ENCODE results near the gene INCENP. TPM values are rescaled to one million over a fixed set of nuclear protein-coding genes. Genes with fewer than 3 reads are reported as not detected.

INCENP gene
- total and polyA plus RNA-seq, 2 experiments from 2014 or later, result 35.6 to 131 TPM

DNA sequence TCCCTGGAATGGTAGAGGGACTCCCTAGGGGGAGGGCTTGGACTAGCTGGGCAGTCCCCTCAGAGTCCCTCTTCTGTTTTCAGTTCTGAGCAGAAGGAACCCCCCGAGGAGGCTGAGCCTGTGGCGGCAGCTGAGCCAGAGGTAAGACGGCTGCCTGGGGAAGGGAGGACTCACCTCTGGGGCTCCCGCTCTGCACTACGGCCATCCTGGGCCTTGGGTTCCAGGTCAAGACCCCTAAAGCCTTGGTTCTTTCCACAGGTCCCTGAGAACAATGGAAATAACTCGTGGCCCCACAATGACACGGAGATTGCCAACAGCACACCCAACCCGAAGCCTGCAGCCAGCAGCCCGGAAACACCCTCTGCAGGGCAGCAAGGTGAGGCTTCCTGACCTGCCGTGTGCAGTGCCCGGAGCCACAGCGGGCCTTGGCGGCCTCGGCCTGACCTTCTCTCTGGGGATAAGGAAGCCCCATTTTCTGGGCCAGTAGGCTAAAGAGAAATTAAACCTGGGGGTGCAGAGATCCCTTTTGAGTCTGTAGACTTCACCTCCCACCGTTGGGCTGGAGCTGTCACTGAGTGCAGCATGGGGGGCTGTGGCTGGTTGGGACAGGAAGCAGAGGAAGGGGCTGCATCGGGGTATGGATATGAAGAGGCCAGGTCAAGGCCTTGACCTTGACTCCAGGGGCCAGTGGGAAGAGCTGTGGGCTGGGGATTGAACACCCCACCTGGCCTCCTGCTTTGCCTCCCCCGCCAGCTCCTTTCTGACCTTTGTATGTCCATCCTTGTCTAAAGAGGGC, 15.0 kb downstream of the INCENP start:
- Histone ChIP-seq H3F3A (replicated peaks; ENCODE audit: low read depth) (no peaks in the 10 kb centered on the region), H3K4me2 (no peak overlapping the region), H3K27ac (ENCODE audit: low read depth) (no peak overlapping the region), H3K79me2 (replicated peaks; ENCODE audit: insufficient read depth) (peaks cover 40% of the 10 kb centered on the region), H3K27me3 (ENCODE audit: insufficient read depth) (no peaks in the 10 kb centered on the region), H3K36me3 (ENCODE audit: insufficient read depth) (peaks cover 7% of the 10 kb centered on the region; the same call in 1 of the 2 replicates), H4K20me1 (replicated peaks; ENCODE audit: insufficient read depth) (peaks cover 9% of the 10 kb centered on the region; the same call in 1 of the 2 replicates), H3K4me3 (no peak overlapping the region), H3K9me2 (ENCODE audit: insufficient read depth) (no peaks in the 10 kb centered on the region), H2AFZ (no peak overlapping the region), H3K4me1 (ENCODE audit: insufficient read depth) (no peaks in the 10 kb centered on the region)
- H3K9me3 Mint-ChIP-seq, result no peaks in the 10 kb centered on the region
- H3K27me3 Mint-ChIP-seq (ENCODE audit: insufficient read depth, low read depth, poor library complexity), result peaks cover 15% of the 10 kb centered on the region
- TF ChIP-seq, protein P1, sequence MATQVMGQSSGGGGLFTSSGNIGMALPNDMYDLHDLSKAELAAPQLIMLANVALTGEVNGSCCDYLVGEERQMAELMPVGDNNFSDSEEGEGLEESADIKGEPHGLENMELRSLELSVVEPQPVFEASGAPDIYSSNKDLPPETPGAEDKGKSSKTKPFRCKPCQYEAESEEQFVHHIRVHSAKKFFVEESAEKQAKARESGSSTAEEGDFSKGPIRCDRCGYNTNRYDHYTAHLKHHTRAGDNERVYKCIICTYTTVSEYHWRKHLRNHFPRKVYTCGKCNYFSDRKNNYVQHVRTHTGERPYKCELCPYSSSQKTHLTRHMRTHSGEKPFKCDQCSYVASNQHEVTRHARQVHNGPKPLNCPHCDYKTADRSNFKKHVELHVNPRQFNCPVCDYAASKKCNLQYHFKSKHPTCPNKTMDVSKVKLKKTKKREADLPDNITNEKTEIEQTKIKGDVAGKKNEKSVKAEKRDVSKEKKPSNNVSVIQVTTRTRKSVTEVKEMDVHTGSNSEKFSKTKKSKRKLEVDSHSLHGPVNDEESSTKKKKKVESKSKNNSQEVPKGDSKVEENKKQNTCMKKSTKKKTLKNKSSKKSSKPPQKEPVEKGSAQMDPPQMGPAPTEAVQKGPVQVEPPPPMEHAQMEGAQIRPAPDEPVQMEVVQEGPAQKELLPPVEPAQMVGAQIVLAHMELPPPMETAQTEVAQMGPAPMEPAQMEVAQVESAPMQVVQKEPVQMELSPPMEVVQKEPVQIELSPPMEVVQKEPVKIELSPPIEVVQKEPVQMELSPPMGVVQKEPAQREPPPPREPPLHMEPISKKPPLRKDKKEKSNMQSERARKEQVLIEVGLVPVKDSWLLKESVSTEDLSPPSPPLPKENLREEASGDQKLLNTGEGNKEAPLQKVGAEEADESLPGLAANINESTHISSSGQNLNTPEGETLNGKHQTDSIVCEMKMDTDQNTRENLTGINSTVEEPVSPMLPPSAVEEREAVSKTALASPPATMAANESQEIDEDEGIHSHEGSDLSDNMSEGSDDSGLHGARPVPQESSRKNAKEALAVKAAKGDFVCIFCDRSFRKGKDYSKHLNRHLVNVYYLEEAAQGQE (IDR thresholded peaks at IDR 0.05; ENCODE audit: unreplicated experiment), result no peak
- TF ChIP-seq STAT1 (IDR thresholded peaks at IDR 0.05; ENCODE audit: unreplicated experiment) (no peak), NANOG (IDR thresholded peaks at IDR 0.05; ENCODE audit: borderline replicate concordance) (no peak), EZH2 (IDR thresholded peaks at IDR 0.05; ENCODE audit: low read depth, unreplicated experiment) (no peak), ZNF331 (CRISPR knock-in tag; IDR thresholded peaks at IDR 0.05; ENCODE audit: low read depth) (no peak), ZNF114 (CRISPR knock-in tag; IDR thresholded peaks at IDR 0.05) (no peak), JUNB (IDR thresholded peaks at IDR 0.05; ENCODE audit: unreplicated experiment) (no peak), EZH2phosphoT487 (IDR thresholded peaks at IDR 0.05; ENCODE audit: unreplicated experiment) (no peak), CREB1 (CRISPR knock-in tag; IDR thresholded peaks at IDR 0.05; ENCODE audit: low read depth) (no peak), POLR2AphosphoS5 (IDR thresholded peaks at IDR 0.05; ENCODE audit: low read depth) (no peak)
- TF ChIP-seq, protein P2, sequence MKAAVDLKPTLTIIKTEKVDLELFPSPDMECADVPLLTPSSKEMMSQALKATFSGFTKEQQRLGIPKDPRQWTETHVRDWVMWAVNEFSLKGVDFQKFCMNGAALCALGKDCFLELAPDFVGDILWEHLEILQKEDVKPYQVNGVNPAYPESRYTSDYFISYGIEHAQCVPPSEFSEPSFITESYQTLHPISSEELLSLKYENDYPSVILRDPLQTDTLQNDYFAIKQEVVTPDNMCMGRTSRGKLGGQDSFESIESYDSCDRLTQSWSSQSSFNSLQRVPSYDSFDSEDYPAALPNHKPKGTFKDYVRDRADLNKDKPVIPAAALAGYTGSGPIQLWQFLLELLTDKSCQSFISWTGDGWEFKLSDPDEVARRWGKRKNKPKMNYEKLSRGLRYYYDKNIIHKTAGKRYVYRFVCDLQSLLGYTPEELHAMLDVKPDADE (IDR thresholded peaks at IDR 0.05), result no peak
- TF ChIP-seq, protein P3, sequence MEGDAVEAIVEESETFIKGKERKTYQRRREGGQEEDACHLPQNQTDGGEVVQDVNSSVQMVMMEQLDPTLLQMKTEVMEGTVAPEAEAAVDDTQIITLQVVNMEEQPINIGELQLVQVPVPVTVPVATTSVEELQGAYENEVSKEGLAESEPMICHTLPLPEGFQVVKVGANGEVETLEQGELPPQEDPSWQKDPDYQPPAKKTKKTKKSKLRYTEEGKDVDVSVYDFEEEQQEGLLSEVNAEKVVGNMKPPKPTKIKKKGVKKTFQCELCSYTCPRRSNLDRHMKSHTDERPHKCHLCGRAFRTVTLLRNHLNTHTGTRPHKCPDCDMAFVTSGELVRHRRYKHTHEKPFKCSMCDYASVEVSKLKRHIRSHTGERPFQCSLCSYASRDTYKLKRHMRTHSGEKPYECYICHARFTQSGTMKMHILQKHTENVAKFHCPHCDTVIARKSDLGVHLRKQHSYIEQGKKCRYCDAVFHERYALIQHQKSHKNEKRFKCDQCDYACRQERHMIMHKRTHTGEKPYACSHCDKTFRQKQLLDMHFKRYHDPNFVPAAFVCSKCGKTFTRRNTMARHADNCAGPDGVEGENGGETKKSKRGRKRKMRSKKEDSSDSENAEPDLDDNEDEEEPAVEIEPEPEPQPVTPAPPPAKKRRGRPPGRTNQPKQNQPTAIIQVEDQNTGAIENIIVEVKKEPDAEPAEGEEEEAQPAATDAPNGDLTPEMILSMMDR (conservative IDR thresholded peaks at IDR 0.05; ENCODE audit: low read depth in 2 of 2), result no peak
- TF ChIP-seq, protein P4, sequence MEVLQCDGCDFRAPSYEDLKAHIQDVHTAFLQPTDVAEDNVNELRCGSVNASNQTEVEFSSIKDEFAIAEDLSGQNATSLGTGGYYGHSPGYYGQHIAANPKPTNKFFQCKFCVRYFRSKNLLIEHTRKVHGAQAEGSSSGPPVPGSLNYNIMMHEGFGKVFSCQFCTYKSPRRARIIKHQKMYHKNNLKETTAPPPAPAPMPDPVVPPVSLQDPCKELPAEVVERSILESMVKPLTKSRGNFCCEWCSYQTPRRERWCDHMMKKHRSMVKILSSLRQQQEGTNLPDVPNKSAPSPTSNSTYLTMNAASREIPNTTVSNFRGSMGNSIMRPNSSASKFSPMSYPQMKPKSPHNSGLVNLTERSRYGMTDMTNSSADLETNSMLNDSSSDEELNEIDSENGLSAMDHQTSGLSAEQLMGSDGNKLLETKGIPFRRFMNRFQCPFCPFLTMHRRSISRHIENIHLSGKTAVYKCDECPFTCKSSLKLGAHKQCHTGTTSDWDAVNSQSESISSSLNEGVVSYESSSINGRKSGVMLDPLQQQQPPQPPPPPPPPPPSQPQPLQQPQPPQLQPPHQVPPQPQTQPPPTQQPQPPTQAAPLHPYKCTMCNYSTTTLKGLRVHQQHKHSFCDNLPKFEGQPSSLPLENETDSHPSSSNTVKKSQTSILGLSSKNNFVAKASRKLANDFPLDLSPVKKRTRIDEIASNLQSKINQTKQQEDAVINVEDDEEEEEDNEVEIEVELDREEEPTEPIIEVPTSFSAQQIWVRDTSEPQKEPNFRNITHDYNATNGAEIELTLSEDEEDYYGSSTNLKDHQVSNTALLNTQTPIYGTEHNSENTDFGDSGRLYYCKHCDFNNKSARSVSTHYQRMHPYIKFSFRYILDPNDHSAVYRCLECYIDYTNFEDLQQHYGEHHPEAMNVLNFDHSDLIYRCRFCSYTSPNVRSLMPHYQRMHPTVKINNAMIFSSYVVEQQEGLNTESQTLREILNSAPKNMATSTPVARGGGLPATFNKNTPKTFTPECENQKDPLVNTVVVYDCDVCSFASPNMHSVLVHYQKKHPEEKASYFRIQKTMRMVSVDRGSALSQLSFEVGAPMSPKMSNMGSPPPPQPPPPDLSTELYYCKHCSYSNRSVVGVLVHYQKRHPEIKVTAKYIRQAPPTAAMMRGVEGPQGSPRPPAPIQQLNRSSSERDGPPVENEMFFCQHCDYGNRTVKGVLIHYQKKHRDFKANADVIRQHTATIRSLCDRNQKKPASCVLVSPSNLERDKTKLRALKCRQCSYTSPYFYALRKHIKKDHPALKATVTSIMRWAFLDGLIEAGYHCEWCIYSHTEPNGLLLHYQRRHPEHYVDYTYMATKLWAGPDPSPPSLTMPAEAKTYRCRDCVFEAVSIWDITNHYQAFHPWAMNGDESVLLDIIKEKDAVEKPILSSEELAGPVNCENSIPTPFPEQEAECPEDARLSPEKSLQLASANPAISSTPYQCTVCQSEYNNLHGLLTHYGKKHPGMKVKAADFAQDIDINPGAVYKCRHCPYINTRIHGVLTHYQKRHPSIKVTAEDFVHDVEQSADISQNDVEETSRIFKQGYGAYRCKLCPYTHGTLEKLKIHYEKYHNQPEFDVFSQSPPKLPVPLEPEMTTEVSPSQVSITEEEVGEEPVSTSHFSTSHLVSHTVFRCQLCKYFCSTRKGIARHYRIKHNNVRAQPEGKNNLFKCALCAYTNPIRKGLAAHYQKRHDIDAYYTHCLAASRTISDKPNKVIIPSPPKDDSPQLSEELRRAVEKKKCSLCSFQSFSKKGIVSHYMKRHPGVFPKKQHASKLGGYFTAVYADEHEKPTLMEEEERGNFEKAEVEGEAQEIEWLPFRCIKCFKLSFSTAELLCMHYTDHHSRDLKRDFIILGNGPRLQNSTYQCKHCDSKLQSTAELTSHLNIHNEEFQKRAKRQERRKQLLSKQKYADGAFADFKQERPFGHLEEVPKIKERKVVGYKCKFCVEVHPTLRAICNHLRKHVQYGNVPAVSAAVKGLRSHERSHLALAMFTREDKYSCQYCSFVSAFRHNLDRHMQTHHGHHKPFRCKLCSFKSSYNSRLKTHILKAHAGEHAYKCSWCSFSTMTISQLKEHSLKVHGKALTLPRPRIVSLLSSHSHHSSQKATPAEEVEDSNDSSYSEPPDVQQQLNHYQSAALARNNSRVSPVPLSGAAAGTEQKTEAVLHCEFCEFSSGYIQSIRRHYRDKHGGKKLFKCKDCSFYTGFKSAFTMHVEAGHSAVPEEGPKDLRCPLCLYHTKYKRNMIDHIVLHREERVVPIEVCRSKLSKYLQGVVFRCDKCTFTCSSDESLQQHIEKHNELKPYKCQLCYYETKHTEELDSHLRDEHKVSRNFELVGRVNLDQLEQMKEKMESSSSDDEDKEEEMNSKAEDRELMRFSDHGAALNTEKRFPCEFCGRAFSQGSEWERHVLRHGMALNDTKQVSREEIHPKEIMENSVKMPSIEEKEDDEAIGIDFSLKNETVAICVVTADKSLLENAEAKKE (CRISPR knock-in tag; IDR thresholded peaks at IDR 0.05), result no peak
- DNase-seq (ENCODE audit: low spot score) (no peak), ATAC-seq (no peak)
- H3K4me1 Mint-ChIP-seq, result no peaks in the 10 kb centered on the region
- H3K36me3 Mint-ChIP-seq (ENCODE audit: low read depth), result peaks cover 53% of the 10 kb centered on the region
- no peak overlapping the region for H3K4me3 Mint-ChIP-seq
- H3K27ac Mint-ChIP-seq, result no peak overlapping the region

Measured in GM23338 (cell line).